Retinal pigment epithelial cell (primary cell): Measurements from ENCODE around the gene ARFGEF2.
"Not testable (repeated sequence)": the region's sequence is repeated elsewhere in the genome, so short reads cannot be mapped to it uniquely, and the experiment has no call there.

Experiments
- DNase-seq: peaks from one replicate; pipeline ENCODE4 v3.0.0-alpha.2; 2010; ENCODE audit warnings: low read depth
- H3K4me3 ChIP-seq: 2 replicates; pipeline ENCODE4 v1.5.1; 2011; ENCODE audit warnings: mild to moderate bottlenecking, low read length, control low read depth, moderate library complexity
- TF ChIP-seq, protein P1 (sequence below): conservative IDR thresholded peaks from 2 replicates; pipeline ENCODE4 v1.5.1; 2011; ENCODE audit warnings: low read depth, low read length, control low read depth, inconsistent platforms

The ARFGEF2 gene

DNA sequence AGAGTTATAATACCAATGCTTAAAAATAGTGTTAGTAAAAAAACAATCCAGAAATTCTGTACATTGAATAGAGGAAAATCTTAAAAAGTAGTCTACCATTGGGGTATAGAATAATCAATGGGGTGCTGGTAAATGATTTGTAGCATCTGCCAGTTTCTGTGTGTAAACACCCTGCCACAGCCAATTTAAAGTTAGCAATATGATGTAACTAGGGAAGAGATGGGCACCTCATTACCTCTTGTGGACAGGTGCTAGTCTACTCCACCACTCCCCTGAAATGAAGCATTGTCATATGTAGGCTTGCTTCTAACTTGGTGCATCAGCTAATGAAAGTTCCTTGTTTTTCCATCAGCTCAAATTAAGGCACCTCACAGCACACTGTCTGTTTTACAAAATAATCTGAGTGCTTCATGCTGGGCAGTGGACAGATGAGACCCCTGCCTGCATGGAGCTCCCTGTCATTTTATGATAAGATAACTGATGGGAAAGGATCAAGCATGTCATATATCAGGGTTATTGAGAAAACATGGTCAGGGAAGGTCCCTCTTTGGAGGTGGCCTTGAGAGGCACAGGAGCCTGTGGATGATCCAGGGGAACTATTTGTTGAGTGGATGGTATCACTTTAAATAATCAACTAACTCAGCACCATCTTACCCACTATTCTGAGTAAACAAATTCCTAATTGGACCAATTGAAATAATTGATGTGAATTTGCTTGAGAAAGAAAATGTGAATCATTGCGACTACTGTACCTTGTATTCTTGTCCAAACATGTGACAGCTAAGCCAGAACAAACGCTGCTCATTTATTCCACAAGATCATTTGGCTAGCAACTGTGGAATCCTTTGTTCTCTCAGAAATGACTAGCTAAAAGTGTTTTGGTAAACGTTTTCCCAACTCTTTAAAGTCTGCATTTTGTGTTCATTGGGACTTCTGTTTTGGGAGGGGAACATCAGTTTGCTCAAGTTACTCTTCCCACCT lies 78.7 kb downstream of the ARFGEF2 start:
- TF ChIP-seq, protein P1, sequence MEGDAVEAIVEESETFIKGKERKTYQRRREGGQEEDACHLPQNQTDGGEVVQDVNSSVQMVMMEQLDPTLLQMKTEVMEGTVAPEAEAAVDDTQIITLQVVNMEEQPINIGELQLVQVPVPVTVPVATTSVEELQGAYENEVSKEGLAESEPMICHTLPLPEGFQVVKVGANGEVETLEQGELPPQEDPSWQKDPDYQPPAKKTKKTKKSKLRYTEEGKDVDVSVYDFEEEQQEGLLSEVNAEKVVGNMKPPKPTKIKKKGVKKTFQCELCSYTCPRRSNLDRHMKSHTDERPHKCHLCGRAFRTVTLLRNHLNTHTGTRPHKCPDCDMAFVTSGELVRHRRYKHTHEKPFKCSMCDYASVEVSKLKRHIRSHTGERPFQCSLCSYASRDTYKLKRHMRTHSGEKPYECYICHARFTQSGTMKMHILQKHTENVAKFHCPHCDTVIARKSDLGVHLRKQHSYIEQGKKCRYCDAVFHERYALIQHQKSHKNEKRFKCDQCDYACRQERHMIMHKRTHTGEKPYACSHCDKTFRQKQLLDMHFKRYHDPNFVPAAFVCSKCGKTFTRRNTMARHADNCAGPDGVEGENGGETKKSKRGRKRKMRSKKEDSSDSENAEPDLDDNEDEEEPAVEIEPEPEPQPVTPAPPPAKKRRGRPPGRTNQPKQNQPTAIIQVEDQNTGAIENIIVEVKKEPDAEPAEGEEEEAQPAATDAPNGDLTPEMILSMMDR = no peak
- DNase-seq = no peak
- H3K4me3 ChIP-seq = no peak overlapping the region

DNA sequence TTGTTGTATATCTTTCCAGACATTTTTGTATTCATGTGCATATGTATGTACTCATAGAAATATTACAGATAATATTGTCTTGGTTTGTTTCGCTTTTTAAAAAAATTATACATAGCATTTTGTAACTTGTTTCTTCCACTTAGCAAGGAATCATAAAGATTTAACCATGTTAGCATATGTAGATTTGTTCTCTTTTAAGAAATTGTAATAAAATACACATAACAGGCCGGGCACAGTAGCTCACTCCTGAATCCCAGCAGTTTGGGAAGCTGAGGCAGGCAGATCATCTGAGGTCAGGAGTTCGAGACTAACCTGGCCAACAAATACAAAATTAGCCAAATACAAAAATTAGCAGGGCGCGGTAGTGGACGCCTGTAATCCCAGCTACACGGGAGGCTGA lies 80.2 kb downstream of the ARFGEF2 start:
- DNase-seq = no peak

DNA sequence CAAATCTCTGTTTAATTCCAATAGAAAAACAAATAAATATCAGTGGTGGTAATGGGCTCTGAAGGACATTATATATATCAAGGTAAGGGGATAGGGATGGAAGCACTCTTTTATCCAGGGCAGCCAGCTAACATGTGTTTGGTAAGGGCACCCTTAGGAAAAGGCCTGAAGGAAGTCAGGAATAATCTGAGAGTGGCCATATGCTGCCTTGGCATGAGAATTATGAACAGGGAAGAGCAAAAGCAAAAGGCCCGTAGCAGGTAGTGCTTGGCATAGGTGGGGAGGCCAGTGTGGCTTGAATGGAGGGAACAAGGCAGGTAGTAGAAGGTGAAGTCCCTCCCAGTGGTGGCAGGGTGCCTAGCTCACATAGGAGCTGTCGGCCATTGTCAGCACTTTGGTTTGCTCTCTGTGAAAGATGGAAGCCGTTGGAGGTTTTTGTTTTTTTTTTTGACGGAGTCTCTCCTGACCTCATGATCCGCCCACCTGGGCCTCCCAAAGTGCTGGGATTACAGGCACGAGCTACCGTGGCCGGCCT lies 85.0 kb downstream of the ARFGEF2 start:
- DNase-seq = no peak
- H3K4me3 ChIP-seq = no peak overlapping the region
- TF ChIP-seq, protein P1 = no peak

More for the DNA sequence above, 80.2 kb downstream of the ARFGEF2 start:
- H3K4me3 ChIP-seq = no peak overlapping the region
- TF ChIP-seq, protein P1 = no peak

DNA sequence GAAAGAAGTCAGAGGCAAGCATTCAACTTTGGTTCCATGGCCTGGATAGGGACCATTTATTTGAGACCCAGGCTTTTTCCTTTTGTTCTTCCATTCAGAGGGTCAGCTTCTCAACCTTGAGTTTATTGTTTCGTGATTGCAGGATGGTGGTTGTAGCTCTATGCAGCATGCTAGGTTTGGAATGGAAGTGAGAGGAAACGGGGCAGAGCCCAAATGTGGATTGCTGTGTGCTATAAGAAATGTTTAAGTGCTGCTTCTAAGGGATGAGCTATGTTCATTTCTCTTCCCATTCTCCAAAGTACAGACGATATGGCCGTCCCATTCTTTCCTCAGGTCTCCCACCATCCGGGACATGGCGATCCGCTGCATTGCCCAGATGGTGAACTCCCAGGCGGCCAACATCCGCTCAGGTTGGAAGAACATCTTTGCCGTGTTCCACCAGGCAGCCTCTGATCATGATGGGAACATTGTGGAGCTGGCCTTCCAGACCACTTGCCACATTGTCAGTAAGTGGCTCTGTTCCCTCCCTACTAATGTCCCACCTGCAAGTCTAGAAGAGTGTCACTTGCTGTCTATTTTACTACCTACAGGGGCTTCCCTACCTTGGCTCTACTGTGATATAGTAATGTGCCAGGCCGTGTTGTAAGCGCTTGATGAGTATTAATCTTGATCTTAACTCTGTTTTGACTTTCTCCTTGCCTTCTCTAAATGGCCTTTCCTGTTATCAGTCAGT lies 88.6 kb downstream of the ARFGEF2 start:
- TF ChIP-seq, protein P1 = no peak
- DNase-seq = no peak
- H3K4me3 ChIP-seq = no peak overlapping the region

GRCh38 chr20:49024220-49024619 lies 102.7 kb downstream of the ARFGEF2 start:
- TF ChIP-seq, protein P1 = no peak

GRCh38 chr20:49028177-49028576 lies 106.7 kb downstream of the ARFGEF2 start:
- not testable (repeated sequence) for H3K4me3 ChIP-seq, DNase-seq

More at GRCh38 chr20:49024220-49024619, 102.7 kb downstream of the ARFGEF2 start:
- DNase-seq = no peak
- H3K4me3 ChIP-seq = no peak overlapping the region

- H3K4me3 ChIP-seq = no peak overlapping the region
- no peak for DNase-seq
- TF ChIP-seq, protein P1 = peak; percentile 49
Measured at GRCh38 chr20:49028684-49029083, 107.2 kb downstream of the ARFGEF2 start.
